ENCODE results near the gene DCLK2.

DNA sequence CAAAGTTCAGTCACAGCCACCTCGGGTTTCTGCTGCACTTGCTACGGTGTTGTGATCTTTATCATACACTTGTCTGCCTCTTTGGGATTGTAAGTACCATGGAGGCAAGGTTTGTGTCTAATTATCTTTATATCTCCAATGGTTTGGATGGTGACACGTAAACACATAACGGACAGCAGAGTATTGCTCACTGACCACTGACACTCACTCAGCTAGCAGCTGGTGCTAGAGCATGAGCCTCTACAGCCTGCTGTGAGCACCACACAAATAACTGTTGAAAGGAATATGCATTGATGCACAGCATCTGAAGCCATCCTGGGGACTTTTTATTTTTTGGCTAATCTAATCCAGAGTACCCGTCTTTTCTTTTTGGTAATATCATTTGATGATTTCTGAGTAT lies 156.0 kb downstream of the DCLK2 start:
- TF ChIP-seq CTCF (IDR thresholded peaks at IDR 0.05) = no peak
- no peak for TF ChIP-seq EZH2 (IDR thresholded peaks at IDR 0.05; ENCODE audit: borderline replicate concordance, insufficient read depth, low read depth, low read length, poor library complexity, severe bottlenecking)
